Effector CD8-positive, alpha-beta T cell (primary cell): ENCODE results near the gene PNMA8B.
"Not testable (repeated sequence)": the region's sequence is repeated elsewhere in the genome, so short reads cannot be mapped to it uniquely, and the experiment has no call there.

Experiments
- DNase-seq: peaks from one replicate; lab custom pipeline; 2025; lab: John Stamatoyannopoulos, UW

Gene PNMA8B

DNA sequence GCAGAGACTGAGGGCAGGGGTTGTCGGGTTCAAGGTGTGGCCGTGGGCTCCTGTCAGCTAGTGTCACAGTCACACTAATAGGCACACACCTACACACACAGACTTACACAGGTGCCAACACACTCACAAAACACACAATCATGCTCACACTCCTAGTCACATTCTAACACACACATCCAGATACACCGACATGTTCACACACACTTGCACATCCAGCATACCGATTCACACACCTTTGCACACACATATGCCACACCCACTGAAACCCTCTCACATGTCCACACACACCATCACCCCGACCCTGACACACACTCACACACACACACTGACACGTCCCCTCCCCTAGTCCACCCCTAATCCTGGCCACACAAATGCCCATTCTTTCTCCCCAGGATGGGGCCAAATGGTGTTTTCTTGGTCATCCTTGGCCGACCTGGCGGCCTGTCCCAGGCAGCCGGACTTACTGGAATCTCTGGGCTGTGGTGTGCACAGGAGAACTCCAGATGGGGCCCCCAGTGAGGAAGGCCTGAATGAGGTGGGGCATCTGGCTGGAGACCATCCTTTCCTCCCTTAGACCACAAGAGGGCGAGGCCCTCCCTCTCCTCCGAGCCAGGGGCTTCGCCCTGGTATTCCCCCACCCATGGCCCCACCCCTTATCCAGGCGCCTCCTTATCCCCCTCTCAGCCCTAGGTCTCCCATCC lies 19.1 kb upstream of the PNMA8B start:
- DNase-seq: no peak

DNA sequence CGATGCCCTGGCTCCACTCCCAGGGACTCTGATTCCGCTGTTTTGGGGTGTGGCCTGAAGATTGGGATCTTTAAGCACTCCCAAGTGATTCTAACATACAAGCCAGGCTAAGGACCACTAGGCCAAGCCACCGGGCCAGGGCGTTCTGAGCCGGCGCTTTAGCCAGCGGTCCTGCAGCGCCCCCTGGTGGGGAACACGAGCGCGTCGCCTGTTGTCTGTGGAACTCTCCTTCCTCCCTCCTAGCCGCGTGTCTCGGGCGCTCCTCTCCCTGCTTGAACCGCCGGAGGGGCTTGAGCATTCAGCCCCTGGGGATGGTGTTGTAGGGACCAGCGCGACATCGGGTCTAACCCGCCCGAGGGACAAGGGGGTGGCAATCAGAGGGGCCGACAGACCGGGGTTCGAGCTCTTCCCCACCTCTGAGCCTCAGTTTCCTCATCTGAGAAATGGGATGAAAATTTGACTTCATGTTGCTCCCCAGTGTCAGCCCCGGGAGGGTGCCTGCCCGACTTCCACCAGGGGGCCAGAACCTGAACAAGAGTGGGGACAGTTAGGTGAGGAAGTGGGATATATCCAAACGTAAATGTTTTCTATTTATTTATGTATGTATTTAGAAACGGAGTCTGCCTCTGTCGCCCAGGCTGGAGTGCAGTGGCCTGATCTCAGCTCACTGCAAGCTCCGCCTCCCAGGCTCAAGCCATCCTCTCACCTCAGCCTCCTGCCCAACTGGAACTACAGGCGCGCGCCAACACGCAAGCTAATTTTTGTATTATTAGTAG lies 18.0 kb upstream of the PNMA8B start:
- no peak for DNase-seq

DNA sequence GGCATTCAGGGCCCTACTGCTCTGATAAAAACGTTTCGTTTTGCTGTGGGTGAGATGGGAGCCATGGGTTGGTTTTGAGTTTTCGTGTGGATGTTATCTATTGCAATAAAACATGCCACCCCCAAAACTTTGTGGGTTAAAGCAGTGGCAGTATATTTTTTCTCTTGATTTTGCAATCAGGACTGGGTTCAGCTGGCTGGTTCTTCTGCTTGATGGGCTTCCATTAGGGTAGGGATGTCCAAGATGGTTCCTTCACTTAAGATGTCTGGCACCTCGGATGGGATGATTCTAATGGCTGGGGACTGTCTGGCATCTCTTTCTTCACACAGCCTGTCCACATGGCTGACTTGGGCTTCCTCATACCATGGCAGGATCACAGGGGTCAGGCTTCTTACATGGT lies 15.6 kb upstream of the PNMA8B start:
- DNase-seq: no peak

DNA sequence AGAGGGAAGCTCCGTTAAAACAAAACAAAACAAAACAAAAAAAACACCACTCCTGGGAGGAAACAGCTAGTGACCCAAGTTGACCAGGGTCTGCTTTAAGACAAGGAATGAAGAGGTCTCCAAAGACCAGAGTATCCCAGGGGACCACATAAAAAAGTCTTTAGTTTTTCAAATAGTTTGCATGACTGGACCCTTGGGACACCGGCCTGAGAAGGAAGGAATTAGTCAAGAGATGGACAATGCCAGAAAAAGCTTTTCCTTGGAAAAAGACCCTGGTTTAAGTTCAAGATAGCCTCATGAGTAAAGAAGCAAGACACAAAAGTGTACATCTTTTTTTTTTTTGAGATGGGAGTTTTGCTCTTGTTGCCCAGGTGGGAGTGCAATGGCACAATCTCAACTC lies 12.5 kb upstream of the PNMA8B start:
- no peak for DNase-seq

DNA sequence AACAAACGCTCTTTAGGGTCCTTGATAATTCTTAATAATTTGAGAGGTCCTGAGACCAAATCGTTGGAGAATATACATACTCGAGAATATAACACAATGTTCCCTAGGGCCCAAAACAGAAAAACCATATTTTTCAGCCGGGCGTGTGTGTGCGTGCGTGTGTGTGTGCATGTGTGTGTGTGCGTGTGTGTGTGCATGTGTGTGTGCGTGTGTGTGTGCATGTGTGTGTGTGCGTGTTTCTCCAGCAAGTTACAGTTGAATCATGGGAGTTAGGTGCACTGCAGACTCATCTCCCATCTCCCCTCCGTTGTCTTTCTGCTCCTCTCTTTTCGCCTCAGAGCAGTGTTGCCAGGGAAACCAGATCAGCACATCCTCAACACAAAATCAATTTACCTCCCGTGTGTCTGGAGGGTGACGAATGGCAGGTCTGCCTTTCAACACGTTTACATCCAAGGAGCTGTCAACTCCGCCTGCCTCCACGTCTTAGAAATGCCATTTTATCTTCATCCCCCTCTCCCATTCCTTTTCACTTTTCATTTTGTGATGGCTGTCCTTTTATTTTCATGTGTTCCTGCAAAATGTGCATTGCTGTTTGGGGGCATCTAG lies 8.3 kb upstream of the PNMA8B start:
- DNase-seq: no peak

DNA sequence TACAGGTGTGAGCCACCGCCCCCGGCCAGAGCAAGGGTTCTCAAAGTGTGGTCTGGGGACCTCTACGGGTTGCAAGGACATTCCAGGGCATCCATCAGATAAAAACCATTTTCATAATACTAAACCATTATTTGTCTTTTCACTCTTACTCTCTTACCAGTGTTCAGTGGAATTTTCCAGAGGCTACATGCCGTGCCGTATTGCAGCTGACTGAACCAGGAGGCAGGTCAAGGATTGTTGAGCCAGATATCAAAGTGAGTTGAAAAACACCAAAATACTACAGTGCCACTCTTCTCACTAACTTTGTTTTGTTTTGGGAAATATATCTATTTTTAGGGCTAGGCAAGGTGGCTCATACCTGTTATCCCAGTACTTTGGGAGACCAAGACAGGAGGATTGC lies 7.2 kb upstream of the PNMA8B start:
- DNase-seq: no peak

DNA sequence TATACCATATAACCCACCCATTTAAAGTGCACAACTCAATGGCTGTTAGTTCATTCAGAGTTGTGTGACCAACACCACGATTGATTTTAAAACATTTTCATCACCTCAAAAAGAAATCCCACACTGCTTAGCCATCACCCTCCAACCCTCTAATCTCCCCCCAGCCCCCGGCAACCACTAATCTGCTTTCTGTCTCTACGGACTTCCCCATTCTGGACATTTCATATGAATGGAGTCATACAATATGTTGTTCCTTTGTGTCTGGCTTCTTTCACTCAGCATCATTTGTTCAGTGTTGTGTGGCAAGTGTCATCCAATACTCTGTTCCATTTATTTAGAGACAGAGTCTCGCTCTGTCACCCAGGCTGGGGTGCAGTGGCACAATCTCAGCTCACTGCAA lies 4.0 kb upstream of the PNMA8B start:
- no peak for DNase-seq

DNA sequence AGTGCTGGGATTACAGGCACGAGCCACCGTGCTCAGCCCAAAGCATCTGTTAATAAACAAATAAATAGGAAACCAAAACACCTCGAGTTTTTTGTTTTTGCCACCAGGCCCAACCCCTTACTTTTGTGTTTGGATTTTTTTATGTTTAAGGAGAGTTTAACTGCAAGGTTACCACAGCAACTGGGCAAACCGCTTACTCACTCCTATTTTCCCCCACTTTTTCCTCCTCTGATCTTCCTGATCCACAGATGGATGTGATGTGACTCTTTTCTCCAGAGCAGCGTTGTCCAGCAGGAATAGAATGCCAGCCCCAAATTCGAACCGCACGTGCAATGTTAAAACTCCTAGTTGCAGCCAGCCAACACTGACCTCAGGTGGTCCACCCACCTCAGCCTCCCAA lies 2.1 kb upstream of the PNMA8B start:
- no peak for DNase-seq

DNA sequence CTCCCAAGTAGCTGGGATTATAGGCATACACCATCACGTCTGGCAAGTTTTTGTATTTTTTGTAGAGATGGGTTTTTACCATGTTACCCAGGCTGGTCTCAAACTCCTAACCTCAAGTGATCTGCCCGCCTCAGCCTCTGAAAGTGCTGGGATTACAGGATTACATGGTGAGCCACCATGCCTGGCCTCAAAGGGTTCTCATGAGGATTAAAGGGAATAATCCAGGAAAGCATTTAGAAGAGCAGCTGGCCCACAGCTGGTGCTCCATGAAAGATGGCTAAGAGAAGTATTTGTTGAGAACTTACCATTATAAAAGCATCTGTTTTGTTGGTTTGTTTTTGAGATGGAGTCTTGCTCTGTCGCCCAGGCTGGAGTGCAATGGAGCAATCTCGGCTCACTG lies 1.2 kb upstream of the PNMA8B start:
- not testable (repeated sequence) for DNase-seq

DNA sequence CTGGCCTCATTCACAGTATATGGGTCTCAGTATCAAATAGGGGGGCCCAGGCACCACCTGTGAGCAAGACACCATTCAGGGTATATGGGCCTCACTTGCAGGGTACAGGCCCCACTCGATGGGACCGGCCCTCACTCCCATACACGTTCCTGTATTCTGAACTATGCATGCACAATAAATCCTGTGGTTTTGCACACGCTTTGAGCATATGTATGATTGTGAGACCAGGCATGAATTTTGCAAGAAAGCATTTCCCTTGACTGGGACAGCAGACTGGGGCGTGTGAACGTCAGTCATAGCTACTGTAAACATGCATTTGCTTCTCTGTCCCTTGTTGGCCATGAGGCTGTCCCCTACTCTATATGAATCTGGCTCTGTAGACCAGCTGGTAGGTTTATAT lies 637 bp upstream of the PNMA8B start:
- no peak for DNase-seq

DNA sequence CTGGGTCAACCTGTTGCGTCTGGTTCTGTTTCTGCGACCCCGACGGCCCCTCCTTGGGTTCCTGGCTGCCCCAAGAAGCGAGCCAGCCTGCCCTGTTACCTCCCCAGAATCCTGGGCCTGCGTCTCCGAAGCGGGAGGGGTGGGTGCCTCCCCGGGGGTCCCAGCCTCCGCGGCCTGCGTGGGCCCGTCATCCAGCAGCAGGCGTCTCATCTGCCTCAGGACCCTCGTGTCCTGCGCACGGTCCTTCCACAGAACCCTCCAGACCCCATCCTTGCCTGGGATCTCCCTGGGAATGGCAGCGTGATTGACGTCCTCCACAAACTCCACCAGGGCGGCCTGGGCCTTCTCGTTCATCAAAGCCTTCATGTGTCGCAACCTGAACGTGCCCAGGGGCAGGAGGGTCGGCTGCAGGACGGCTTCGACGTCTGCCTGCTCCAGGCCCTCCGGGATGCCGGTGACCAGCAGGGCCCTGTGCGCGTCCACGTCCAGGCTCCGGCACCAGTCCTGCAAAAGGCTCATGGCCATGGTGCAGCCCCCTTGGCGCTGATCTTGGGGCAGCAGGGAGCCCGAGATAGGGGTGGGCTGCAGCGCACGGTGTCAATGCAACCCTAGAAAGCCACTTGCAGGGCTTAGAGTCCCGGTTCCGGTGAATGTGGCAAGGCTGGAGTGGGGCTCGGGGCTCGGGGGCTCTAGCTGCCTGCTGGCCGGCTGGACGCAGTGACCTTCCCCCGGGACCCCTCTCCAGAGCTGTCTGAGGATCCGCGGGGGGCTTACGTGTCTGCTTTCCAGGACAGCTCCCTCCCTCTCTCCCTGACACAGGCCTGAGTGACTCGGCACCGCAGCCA lies 504 bp downstream of the PNMA8B start:
- DNase-seq: no peak

DNA sequence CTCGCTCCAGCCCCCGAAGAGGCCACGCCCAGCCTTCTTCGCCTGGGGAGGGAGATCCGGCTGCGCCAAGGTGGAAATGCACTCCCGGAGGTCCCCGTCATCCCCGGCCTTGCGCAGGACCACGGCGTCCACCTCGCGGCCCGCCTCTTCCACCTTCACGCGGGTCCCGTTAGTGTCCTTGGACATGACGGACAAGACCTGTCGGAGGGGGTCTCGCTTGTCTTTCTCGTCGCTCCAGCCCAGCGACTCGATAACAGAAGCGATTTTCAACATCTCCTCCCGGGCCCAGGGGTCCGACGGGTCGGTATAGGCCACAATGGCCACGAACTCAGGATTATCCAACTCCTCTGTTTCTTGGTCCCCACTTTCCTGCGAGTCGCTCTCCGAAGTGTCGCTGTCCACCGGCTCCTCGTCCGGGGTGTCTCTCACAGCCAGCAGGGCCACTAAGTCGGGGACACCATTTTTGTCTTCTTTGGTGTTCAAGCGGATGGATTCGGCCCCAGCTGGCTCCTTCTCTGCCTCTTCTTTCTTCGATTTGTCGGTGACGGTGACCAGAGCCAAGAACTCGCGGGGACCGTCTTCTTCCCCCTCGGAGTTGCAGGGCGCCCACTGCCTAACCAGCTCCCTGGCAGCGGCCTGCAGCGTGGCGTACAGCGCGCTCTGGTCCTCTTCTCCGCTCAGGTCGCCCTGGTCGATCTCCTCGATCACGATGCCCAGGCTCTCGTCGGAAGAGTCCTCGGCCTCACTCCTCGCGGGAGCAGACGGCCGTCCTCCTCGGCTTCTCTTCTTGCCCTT lies 1.3 kb downstream of the PNMA8B start:
- DNase-seq: no peak

DNA sequence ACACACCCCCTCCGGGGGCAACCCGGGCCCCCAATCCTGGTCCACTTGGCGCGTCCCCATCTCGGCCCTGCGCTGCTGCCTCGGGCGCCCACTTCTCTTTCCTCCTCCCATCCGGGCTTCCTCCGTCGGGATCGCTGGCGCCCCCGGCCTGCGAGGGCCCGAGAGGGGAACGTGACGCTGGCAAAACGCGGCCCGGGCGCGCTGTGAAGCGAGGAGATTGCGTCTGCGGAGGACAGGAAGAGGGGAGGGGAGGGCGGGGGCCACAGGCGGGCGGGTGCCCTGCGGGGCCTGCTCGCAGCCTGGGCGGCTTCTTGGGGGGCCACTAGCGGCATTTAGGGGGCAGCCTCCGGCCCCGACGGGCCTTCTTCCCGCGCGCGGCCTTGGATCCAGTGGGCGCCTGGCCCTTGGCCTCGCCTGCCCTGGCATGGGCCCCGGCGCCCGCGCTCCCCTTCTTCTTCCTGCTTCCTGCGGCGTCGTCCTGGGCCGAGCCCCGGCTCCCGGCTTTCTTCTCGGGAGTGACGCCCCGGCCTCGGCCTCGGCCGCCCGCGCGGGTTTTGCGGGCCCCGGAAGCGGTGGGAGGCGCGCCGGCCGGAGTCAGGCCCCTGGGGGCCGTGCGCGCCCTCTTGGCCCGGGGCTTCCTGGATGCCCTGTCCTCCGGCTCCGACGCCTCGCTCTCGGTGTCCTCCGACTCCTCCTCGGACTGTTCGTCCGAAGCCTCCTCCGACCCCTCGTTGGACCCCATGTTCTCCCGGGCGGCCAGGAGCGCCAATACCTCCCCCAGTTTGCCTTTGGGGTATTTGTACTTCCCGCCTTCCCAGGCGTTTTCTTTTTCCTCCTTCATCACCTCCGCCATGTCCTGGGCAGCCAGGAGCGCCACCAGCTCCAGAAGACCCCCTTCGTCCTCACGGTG lies 2.2 kb downstream of the PNMA8B start:
- DNase-seq: no peak

DNA sequence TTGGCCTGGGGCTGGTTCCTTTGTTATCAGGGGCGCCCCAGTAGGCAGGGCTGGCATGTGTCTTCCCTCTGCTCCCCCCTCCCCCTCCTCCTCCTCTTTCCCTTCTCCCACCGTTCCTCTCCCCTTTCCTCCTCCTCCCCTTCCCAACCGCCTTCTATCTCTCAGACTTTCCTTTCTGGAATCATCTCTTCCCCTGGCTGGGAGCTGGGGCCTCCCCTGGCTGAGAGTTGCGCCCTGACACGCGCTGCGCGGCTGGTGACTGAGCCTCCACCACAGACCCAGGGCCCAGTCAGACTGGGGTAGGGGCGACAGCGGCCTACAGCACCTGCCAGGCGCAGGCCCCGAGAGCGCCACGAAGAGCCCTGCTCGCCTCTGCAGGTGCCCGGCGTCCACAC lies 2.8 kb downstream of the PNMA8B start:
- DNase-seq: no peak

DNA sequence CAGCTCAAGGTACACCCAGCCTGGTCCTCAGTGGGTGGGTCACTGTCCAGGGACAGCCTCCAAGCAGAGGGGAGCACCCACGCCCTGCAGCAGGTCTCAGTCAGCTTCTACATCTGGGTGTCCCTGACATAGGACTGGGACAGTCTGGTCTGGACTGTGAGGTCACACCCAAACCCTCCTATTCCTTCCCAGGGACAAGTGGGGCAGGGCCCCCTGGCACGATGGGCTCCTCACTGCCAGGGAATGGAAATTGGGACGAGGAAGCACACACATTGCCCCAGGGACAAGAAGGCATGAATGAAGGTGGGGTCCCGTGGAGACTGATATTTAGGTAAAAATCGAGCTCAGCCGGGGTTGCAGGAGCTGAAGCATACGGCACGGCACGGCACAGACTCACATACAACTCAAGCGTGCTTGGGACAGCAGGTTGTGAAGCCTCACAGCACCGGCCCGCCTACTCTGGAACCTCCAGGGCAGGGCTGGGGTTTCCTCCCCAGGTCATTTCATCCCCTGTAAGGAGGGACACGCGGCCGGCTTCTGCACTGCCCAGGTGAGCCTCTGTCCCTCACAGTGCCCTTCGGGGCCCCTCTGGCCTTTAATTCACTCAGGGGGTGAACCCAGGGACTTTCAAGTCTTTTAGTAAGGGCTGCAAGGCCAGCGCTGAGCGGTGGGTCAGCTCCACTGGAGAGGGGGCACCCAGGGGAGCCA lies 3.5 kb downstream of the PNMA8B start:
- DNase-seq: no peak

DNA sequence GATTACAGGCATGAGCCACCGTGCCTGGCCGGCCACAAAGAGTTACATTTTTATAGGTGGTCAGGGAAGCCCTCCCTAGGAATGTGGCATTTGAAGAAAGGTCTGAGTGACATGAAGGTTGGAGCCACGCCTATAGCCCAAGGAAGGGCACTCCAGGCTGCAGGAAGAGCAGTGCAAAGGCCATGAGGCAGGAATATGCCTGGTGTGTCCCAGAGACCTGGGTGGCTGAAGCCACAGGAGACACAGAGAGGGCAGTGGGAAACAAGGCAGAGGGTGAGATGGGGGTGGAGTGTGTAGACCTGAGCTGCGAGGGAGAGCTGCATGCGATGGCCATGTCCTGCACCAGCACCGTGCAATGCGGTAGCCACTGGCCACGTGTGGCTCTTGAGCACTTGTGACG lies 4.9 kb downstream of the PNMA8B start:
- no peak for DNase-seq

DNA sequence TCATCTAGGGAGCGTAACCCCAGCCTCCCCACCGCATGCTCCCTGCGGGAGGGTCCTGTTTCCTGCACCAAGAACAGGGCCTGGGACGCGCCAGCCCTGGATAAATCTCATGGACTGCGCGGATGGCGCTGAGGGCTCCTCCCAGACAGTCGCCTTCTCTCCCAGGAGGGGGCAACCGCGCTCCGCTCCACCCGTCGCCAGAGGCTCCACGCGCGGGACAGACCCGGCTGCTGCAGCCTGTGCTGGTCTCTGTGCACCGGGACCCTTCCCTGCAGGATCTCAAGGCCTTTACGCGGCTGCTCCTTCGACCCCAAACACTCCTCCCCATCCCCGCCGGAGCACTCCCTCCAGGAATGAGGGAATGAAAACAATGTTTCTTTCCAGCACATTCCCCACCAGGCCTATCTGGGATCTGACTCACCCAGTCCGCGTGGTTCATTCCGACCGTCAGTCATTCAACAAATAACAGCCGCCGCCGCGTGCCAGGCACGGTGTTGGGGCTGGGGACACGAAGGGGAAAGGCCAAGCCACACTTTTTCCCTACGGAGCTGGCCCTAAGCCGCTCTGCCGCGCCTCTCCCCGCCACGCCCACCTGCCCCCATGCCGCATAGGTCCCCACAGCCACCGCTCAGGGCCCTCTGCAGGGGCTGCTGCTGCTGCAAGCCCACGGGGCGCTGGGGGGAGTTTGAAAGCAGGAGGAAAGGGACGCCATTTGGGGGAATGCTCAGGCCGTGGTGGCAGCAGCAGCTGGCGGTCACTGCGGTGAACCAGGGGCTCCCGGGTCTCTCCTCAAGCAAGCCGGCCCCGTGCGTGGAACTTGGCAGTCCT lies 6.0 kb downstream of the PNMA8B start:
- no peak for DNase-seq

DNA sequence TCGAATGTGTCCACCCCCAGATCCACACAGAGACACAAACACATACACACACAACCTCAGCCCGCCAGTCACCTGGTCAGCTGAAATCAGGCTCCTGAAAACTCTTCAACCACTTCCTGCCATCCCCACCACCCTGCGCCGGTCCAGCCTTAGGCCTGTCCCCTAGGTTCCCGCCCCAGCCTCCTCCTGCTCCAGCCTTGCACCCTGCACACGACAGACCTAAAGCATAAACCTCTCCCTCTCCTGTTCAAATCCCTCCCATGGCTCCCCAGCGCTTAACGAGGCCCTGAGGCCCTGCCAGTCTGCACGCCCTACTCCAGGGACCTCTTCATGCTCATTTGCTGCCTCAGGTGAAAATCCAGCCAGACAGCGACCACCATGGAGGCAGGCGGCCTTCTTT lies 7.1 kb downstream of the PNMA8B start:
- DNase-seq: no peak
